Fibroblast of gingiva (primary cell): ENCODE results near the gene TIMM22.
A peak's percentile ranks its signal among the peaks of the same experiment; 100 is the strongest.
"Not testable (repeated sequence)": the region's sequence is repeated elsewhere in the genome, so short reads cannot be mapped to it uniquely, and the experiment has no call there.

Experiments
- DNase-seq: peaks from one replicate; pipeline ENCODE4 v3.0.0-alpha.2; 2011; ENCODE audit warnings: low read depth

TIMM22 gene

DNA sequence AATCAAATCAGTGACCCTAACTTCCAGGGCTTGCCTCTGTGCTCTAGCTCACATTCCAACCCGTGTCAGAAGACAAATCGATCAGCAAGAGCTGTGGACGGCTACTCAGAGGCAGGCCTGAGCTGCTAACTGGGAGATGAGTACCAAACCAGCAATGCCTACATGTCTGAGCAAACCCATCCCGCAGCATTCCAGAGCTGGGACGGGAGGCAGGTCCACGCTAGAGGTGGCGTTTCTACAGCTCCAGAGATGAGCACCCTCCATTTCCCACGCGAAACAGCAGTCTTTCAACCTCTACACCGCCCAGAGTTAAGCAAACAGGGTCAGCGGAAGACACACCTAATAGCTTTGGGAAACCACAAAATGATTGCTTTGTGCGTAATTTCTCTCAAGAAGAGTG, 23.9 kb upstream of the TIMM22 start:
- DNase-seq, result no peak

DNA sequence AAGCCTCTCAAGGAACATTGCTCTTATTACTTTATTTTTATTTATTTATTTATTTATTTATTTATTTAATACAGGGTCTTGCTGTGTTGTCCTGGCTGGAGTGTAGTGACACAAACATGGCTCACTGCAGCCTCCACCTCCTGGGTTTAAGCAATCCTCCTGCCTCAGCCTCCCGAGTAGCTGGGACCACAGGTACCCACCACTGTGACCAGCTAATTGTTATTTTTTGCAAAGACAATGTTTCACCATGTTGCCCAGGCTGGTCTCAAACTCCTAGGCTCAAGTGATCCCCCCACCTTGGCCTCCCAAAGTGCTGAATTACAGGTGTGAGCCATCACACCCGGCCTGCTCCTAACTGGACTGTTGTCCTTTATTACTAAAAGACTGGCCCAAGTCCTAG, 22.2 kb upstream of the TIMM22 start:
- DNase-seq, result not testable (repeated sequence)

DNA sequence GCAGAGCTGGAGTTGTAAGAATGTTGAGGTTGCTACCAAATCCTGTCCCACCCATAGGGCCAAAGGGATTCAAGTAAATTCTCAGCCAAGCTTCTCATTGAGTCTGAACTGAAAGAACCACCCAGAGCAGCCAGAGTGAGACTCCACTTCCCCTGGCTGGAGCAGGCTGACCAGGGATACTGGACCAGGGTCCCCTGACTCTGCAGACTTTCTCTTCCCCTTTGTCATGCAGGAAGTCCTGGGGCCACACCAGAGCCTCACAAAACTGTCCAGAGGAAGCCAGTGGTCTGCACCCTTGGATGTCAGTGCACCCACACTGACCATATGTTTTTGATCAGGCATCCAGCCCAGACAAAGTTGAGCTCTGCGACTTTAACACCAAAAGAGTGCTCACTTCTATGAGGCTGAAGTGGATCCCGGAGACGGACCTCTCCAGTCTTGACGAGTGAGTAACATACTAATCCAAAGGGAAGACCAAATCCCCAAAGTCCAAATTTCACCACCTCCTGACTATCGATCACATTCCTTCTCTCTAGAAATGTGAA, 21.5 kb upstream of the TIMM22 start:
- DNase-seq, result peak; percentile 61

DNA sequence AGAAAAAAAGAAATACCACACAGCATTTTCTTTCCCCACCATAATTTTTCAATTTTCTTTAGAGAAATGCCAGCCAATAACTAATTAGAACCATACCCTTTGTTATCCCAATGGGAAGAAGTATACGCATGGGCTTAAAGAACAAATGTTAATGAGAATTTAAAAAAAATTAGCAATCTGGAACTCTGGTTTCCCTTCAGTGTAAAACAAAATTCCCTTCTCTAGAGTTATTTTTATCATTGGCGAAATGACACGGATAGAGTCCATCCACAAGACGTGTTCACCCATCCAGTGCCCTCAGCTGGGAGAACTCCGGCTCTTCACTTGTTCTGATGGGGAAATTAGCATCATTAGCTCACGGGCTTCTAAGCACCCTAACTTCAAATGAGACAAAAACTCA, 20.6 kb upstream of the TIMM22 start:
- peak; percentile 59 for DNase-seq

DNA sequence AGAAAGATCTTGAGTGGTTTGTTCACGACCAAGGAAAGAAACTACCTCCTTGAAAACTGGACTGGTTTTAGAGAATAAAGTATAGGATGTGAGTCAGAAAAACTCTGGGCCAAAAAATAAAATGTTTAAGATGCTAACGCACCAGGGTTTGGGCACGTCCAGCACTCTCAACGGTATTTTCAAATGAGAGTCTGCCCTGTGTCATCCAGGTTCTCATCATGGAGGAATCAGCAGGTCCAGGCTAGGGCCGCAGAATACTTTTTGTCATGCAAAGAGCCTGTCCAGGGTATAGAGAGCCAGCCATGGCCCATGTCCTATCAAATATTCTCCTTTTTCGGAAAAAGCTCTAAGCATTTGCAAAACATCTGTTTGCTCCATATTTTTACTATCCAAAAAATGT, 19.8 kb upstream of the TIMM22 start:
- DNase-seq, result no peak

DNA sequence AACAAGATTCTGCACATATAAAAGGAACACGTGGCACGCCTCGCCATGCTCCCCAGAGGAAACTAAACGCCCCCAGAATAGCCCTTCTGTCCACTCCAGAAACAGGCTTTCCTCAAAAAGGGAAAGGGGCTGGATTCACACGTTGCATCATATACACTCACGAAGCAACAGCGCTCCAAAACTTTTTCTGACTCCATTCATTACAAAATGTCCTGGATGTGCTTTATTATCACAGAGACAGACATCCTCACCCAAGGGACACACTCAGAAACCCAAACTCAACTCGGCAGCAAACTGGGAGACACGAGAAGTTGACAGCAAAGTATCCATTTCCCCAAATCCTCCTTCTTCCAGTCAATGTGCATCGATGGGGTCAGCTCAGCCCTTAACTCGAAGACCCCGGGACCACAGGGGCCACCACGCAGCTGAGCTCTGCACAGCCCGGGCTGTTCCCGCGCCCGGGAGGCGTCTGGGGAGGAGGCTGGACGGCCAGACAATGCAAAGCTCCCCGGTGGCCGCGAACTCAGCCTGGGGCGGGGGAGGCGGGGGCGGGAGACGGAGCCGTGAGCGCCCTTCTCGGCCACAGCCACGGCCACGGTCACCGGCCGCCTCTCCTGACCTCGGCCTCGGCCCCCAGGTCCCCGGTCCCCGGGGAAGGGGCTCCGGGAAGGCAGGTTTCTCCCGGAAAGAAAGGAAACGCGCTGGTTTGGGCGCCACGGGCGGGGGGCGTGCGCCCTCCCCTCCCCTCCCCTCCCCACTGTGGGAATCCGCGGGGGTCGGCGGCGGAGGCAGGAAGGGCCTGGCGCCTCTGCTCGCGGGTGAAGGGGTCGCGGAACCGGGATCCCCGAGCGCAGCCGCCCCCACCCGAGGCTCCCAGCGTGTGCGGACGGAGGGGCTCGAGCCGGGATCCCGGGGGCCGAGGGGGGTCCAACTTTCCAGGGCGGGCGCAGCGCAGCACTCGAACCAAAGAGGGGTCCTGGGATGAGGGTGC, 18.5 kb upstream of the TIMM22 start:
- peak; percentile 52 for DNase-seq

DNA sequence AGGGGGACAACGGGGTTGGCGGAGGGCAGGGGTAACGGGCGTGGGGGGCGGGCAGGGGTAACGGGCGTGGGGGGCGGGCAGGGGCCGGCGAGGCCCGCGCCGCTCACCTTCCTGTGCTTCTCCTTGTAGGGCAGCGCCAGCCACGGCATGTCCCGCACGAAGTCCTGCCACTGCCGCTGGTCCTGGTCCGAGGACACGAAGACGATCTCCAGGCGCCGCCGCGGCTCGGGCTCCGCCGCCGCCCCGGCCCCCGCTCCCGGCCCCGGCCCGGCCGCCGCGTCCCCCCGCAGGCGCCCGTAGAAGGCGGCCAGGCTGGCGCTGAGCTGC, 17.8 kb upstream of the TIMM22 start:
- no peak for DNase-seq

DNA sequence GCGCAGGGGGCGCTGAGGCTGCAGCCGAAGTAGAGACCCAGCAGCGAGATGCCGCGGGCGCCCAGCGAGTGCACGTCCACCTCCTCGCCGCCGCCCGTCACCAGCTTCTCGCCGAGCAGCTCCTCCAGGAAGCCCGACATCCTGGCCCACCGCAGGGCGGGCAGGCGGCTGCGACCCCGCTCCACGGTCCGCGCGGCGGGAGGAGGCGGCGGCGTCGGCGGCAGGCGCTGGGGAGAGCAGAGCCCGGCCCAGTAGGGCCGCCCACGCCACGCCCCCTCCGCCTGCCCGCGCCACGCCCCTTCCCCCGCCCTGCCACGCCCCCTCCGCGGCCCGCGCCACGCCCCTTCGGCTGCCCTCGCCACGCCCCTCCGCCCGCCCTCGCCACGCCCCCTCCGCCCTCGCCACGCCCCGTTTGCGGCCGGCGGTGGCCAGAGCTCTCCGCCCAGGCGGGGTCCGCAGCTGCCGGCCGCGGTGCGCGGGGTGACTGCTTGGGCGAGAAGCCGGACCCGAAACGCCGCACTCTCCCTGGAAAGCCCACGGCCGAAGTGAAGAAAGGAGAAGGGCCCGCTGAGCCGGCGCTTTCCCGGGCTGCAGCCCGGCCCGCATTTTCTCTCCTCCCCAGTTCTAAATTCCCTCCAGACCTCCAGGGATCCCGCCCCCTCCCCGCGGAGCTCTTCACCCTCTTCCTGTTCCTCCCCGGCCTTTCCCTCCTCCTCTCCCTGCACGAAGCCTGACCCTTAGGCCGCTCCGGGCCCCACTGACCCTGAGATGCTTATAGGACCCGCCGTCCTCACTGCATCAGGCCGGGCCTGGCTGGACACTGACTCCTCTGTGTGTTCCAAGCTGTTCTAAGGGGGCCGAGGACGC, 17.2 kb upstream of the TIMM22 start, which contains the start of gene NXN:
NXN (minus strand) TSS at position 238 of the 867 bp plus-strand sequence.
- DNase-seq, result peak; percentile 61

DNA sequence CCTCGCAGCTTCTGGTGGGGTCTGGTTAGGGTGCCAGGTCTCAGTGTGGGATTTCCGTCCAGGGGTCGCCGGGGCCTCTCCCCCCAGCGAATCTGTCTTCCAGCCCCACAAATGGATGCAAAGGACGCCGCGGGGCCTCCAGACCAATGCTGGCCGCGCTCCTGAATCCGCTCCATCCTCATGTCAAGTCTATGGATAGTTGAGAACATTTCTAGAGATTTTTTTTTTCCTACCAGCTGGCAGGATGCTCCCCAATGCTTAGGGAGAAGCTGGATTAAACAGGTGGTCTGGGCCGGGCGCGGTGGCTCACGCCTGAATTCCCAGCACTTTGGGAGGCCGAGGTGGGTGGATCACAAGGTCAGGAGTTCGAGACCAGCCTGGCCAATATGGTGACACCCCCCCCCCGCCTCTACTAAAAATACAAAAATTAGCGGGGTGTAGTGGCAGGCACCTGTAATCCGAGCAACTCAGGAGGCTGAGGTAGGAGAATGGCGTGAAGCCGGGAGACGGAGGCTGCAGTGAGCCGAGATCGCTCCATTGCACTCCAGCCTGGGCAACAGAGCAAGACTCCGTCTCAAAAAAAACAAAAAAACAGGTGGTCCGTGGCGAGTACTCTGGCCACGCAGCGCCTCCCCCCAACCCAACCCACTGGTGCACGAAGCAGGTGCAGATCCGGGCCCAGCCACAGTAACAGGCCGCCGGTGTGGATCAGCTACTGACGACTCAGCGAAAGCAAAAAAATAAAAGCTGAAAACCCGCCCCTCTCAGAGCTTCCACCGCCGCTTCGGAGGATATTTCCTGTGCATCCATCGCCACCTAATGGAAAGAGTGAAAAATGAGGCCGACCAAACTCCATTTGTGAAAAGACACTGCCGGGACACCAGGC, 16.3 kb upstream of the TIMM22 start:
- peak; percentile 75 for DNase-seq

DNA sequence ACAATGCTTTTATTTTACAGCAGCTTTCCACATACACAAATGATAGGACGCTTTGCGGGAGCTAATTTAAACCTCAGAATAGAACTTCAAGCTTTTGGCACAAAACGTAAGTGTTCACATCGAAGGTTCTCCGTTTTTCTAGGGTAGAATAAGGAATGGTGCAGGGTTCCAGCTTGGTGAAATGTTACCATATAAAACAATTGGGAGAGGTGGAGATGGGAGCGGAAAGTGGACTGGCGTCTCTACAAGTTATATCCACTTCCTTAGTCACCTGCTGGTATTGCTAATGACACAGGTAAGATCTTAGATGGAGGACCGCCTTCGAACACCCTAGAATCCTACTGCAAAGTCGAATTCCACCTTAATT, 15.7 kb upstream of the TIMM22 start:
- DNase-seq, result no peak

DNA sequence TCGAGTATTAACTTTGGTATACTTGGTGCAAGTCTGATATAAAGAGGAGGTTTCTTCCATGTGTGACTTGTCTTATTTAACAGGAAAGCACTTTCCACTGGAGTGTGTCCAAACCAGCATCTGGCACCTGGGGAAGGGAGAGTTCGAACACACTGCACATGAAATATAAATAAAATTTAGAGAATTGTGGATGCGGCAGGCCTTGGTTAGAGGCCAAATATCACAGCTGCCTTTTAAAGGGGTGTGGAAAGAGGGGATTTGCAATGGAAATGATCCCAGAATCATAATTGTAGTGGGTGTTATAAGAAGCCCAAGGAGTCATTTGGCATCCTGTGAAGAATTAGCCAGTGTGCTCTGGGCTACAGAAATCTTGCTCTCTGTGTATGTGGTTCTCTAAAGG, 13.0 kb upstream of the TIMM22 start:
- DNase-seq, result no peak

DNA sequence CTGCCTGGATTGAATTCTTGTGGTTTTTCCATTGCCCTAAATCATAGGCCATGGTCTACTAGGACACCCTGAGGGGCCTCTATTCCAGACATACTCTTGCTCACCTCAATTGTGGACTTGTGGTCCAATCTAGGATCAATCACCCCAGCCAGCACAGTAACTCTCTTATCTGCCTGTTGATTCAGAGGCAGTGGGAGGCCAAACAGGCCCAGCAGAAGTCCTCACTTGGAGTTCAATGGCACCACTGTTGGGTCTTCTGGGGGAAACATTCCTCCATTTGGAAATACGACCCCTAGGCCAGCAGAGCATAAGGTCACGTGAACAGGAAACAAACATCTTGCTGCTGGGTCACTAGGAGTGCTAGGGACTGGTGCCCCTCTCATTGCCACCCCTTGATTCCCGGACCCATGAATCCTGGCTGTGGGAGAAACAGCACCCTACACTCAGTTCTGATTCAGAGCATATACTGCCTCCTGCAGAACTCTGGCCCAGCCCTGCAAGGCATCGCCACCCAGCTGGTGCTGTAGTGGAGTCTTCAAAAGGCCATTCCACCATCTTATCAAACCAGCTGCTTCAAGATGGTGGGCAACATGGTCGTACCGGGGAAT, 10.5 kb upstream of the TIMM22 start:
- DNase-seq, result no peak

DNA sequence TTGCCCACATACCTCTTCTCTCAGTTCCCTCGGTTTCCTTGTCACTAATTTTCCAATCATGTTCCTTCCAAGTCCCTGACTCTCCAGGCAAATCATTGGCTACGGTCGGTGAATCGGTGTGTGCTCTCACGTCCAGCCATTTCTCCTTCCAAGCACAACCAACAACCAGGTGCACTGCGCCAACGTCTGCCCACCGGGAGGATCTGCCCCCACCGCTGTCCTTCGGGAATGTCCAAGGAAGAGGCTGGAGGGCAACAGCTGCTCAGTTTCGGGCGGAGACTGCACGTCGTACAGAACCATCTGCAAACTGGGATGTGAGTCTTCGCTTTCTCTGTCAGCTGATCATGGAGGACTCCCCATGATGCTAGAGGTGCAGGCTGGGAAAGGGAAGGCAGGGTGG, 9.0 kb upstream of the TIMM22 start:
- DNase-seq, result no peak

DNA sequence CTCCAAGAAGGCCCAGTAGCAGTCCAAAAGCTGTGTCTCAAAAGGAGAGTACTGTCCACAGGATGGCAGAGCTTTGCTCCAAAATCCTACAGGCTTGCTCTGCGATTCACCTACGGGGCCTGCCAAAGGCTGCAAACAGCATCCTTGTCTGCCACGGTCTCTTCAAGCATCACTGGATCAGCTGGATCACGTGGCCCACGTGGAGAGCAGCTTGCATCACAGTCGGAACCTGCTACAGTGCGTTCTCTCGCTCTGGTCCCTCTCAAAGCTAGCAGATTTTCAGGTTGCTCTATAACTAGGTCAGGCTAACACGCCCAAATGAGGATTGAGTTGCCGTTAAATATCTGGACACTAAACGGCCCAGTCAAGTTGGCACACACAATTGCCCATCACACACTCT, 8.4 kb upstream of the TIMM22 start:
- DNase-seq, result no peak

DNA sequence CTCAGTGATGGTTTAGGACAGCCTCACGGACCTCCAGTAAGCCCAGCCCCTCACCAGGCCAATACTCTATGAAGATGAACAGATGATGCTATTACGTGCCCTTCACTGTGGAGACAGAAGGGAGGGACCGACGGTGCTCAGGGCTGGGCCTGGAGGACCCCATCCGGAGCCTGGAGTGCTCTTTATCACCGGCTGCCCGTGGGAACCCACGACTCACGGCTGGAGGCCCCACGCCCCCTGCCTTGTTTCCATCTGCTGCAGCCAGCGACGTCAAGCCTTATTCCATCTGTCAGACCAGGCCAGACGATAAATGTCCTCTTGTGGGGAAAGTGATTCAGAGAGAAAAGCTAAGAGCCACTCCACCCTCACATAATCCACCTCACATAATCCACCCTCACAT, 4.0 kb upstream of the TIMM22 start:
- DNase-seq, result no peak

DNA sequence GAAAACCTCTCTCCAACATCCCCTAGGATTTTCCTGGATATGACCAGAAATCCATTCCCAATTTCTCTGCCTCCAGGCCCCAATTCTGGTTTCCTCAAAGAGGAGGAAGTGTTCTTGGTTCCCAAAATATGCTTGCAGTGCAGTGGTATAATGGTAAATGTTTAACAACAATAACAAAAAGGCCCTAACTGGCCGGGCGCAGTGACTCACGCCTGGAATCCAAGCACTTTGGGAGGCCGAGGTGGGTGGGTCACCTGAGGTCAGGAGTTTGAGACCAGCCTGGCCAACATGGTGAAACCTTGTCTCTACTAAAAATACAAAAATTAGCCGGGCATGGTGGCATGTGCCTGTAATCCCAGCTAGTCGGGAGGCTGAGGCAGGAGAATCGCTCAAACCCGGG, 1.6 kb upstream of the TIMM22 start:
- not testable (repeated sequence) for DNase-seq

DNA sequence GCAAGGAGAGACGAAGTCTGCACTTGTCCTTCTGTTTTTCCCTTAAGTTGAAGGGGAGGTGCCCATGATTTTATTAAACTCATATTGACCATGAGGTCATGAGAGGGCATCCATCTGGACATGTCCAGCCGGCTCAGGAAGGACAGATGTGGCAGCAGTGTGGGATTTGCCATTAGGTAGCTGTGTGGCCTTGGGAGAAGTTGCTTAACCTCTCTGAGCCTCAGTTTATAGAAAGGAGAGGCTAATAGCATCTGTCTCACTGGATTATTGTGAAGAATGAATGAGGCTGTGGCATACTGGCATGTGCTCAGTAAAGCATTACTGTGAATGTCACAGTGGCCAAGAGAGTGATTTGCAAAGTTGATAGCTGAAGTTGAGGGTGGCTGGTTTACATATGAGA, 1.2 kb downstream of the TIMM22 start:
- no peak for DNase-seq

DNA sequence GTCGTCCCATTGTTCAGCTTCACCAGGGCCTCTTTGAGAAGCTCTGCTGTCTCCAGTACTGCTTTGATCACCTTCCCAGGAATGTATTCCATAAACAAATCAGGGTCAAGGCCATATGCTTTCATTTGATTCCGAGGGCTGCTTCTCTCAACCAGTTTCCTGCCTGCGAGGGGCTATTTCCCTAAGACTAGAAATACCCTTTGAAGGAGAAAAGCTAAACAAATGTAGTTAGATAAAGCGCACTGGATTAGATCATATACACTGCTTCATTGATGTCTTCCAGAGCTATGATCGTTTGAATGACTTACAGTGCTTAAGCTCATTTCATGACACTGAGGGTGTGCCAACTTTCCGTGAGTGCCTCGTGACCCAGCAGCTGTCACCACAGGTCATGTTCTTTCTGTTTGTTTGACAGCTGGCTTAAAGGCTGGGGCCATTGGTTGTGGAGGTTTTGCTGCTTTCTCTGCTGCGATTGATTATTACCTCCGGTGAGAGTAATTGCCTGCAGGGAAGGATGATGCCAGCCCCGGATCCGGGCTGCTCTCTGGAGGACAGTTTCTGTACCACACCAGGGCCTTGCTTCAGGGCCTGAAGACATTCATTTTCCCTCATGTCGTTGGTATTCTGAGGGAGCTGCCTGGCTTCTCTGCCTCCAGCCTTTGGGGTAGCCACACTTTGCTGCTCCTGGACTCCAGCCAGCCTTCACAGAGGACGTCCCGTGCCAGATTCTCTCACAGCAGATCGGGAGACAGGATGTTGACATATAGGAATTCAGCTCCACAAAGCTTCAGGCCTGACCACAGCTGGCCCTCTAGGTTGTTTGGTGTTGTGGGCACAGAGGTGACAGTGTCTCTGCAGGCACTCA, 3.9 kb downstream of the TIMM22 start:
- DNase-seq, result peak; percentile 64

DNA sequence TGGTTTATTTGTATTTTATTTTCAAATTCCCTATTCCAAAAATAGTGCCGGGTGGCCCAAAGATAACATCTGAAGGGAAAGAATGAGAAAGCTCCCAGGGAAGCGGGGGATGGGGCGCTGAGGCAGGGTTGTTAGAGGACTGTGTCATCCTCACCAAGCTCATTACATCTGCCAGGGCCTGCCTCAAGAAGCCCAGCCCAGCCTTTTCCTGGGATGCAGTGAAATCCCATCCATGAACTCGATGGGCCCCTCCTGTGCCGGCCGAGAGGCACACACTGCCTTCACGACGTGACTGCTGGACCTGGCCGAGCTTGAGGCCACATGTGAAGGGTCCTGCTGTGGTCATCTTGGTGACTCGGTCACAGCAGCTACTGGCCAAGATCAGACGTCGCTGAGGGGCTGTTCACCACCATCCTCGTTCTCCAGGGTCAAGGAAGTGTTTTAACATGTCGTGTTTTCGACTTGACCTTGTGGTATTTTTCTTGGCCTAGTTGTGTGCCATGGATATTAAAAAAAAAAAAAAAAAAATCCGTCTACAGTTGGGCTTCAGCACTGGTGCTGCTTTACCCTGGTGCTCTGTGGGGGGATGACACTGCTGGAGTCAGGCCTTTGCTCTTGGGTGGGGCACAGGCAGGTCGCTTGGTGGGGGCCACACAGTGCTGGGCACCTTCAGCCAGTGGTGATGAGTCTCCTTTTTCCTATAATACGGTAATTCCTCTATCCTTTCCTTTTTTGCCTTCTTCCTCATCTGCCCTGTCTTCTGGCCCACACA, 4.9 kb downstream of the TIMM22 start:
- DNase-seq, result peak; percentile 62

DNA sequence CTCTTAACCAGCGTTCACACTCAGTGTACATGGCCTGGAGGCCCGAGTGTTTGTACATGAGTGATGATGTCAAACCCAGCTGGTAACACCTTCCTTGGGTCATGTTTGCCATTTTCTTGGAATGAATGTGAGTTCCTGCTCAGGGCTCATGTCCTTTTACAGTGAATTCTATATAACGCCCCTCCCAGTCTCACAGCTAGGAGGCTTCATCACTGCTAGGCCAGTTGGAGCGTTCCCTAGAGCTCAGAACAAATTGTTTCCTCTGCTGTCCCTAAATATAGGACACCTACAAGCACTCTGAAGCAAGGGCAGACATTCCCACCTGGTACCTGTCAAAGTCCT, 5.5 kb downstream of the TIMM22 start:
- DNase-seq, result peak; percentile 27
